ENCODE measurements around the gene BIN1.

- no peak for TF ChIP-seq CTCF (IDR thresholded peaks at IDR 0.05 in 2 of 3, conservative IDR thresholded peaks at IDR 0.05 in 1 of 3; ENCODE audit: borderline replicate concordance in 1 of 3, insufficient read depth in 1 of 3, low read depth in 2 of 3, low read length in 2 of 3)
- no peak for TF ChIP-seq POLR2AphosphoS5 (IDR thresholded peaks at IDR 0.05; ENCODE audit: low read depth, low read length)
- TF ChIP-seq MAX (IDR thresholded peaks at IDR 0.05) = no peak
- no peak for TF ChIP-seq CBX3 (IDR thresholded peaks at IDR 0.05; ENCODE audit: low read depth)
- no peak for TF ChIP-seq ZFX (IDR thresholded peaks at IDR 0.05)
- no peak for TF ChIP-seq REST (IDR thresholded peaks at IDR 0.05; ENCODE audit: low read depth)
Measured at GRCh38 chr2:127081826-127082633, 24.9 kb downstream of the BIN1 start.
